Panc1 (cell line): ENCODE measurements around the gene DST. TPM values are rescaled to one million over a fixed set of nuclear protein-coding genes. Genes with fewer than 3 reads are reported as not detected.

Experiments used
- ATAC-seq: fragments of 200-7000 bp; cut with Tn5 transposase; 2 replicates; pipeline ENCODE4 v1.9.1; 2020; ENCODE audit warnings: mild to moderate bottlenecking, moderate library complexity
- BruUV-seq: library from RNA; stranded (reverse); fragments of 400-500 nt; replicated peaks from 2 replicates; lab custom pipeline; 2021; lab: Mats Ljungman, UMichigan
- CTCF ChIA-PET: fragments of 300-600 bp; sonication (Branson Sonifier 250); formaldehyde crosslinking; loops from one replicate; lab custom pipeline; 2022; ENCODE audit warnings: antibody characterized with exemption; lab: Charles Lee
- POLR2A ChIA-PET: fragments of 300-600 bp; sonication (Branson Sonifier 250); formaldehyde crosslinking; loops from one replicate; lab custom pipeline; 2022; ENCODE audit warnings: antibody characterized with exemption; lab: Charles Lee
- DNase-seq: peaks from one replicate; pipeline ENCODE4 v3.0.0-alpha.2; 2010; ENCODE audit warnings: low read depth, low spot score
- H3K27ac ChIP-seq: 2 replicates; pipeline ENCODE4 v1.5.1; 2011; ENCODE audit warnings: mild to moderate bottlenecking, low read length, inconsistent platforms
- H3K27me3 ChIP-seq: fragments of 200-500 bp; sonication (Bioruptor generic); 2 replicates; pipeline ENCODE4 v1.6.0; 2014; ENCODE audit warnings: low read length, inconsistent platforms; ENCODE audit not compliant: control insufficient read depth, insufficient read depth
- H3K36me3 ChIP-seq: fragments of 200-500 bp; sonication (Bioruptor generic); 2 replicates; pipeline ENCODE4 v1.5.1; 2014; ENCODE audit warnings: inconsistent platforms, mild to moderate bottlenecking, low read length, moderate library complexity; ENCODE audit not compliant: control insufficient read depth, insufficient read depth
- H3K4me1 ChIP-seq: 2 replicates; pipeline ENCODE4 v1.5.1; 2011; ENCODE audit warnings: inconsistent platforms, mild to moderate bottlenecking, low read length, moderate library complexity; ENCODE audit not compliant: control insufficient read depth, insufficient read depth
- H3K4me3 ChIP-seq, 2 experiments: 2 replicates each; pipeline ENCODE4 v1.5.1; 2011 to 2012; ENCODE audit warnings: low read depth in 2 of 2, low read length in 2 of 2, mild to moderate bottlenecking in 2 of 2, inconsistent platforms in 1 of 2, moderate library complexity in 1 of 2
- H3K9me3 ChIP-seq: fragments of 200-500 bp; sonication (Bioruptor generic); 2 replicates; pipeline ENCODE4 v1.5.1; 2014; ENCODE audit warnings: low read depth, mild to moderate bottlenecking, inconsistent platforms, low read length, moderate library complexity; ENCODE audit not compliant: control insufficient read depth, insufficient read depth
- CTCF ChIP-seq: fragments of 450-650 bp; IDR thresholded peaks from 2 replicates; pipeline ENCODE4 v1.5.1; 2017; ENCODE audit warnings: mild to moderate bottlenecking
- POLR2AphosphoS5 ChIP-seq: IDR thresholded peaks from 2 replicates; pipeline ENCODE4 v1.6.1; 2012; ENCODE audit warnings: mild to moderate bottlenecking, low read depth, low read length, moderate library complexity
- REST ChIP-seq, 2 experiments: IDR thresholded peaks; 2 replicates each; pipeline ENCODE4 v1.6.1; 2011 to 2012; ENCODE audit warnings: low read depth in 2 of 2, control low read depth in 1 of 2, low read length in 1 of 2, mild to moderate bottlenecking in 1 of 2, moderate library complexity in 1 of 2; ENCODE audit not compliant: insufficient read depth in 1 of 2
- SIN3A ChIP-seq: IDR thresholded peaks from 2 replicates; pipeline ENCODE4 v1.6.1; 2012; ENCODE audit warnings: low read depth, mild to moderate bottlenecking, low read length, moderate library complexity, borderline replicate concordance; ENCODE audit not compliant: insufficient read depth
- TCF7L2 ChIP-seq: IDR thresholded peaks from 2 replicates; pipeline ENCODE4 v1.6.1; 2011; ENCODE audit warnings: mild to moderate bottlenecking, low read depth, low read length, inconsistent platforms
- in situ Hi-C: cut with HindIII; loops from 2 replicates; pipeline ENCODE4 v1.10.0; 2016; ENCODE audit warnings: low sequenced_read_pairs, low pct_unique_long_range_greater_than_20kb
- intact Hi-C: fragments of 100-400 bp; cut with micrococcal nuclease; formaldehyde crosslinking; loops from one replicate; pipeline ENCODE4 v1.10.0; 2022; ENCODE audit not compliant: unreplicated experiment
- total RNA-seq: library from RNA; stranded (reverse); gene quantifications from one replicate; pipeline ENCODE4 v1.2.1, GENCODE V29; 2021; ENCODE audit not compliant: unreplicated experiment

The DST gene
- total RNA-seq, 1 experiment from 2014 or later, result 230 TPM

- no peak for TF ChIP-seq SIN3A
- DNase-seq, result no peak
- no peaks in the 10 kb centered on the region for H3K36me3 ChIP-seq
Measured at GRCh38 chr6:56434606-56435005, 208.1 kb downstream of the DST start.

GRCh38 chr6:56433119-56433518, 209.6 kb downstream of the DST start:
- Histone ChIP-seq H3K9me3 (no peaks in the 10 kb centered on the region), H3K27ac (no peak overlapping the region), H3K27me3 (peaks cover 5% of the 10 kb centered on the region; the same call in 1 of the 2 replicates), H3K4me3 (no peak overlapping the region), H3K4me1 (no peaks in the 10 kb centered on the region), H3K36me3 (no peaks in the 10 kb centered on the region)
- POLR2A ChIA-PET, result no interaction called here
- intact Hi-C loops (no loop called here), in situ Hi-C loops (no loop called here)
- BruUV-seq, result no TSS peak
- no peak for ATAC-seq
- TF ChIP-seq REST (IDR thresholded peaks at IDR 0.05; ENCODE audit: insufficient read depth in 1 of 2, low read depth in 2 of 2, low read length in 1 of 2), result no peak
- TF ChIP-seq POLR2AphosphoS5, result no peak
- no peak for TF ChIP-seq CTCF
- no peak for TF ChIP-seq SIN3A
- no peak for TF ChIP-seq TCF7L2
- no peak for DNase-seq
- CTCF ChIA-PET, result no interaction called here

More at GRCh38 chr6:56434606-56435005, 208.1 kb downstream of the DST start:
- ChIA-PET CTCF (no interaction called here), POLR2A (no interaction called here)
- ATAC-seq, result no peak
- H3K4me3 ChIP-seq, result no peak overlapping the region
- H3K27ac ChIP-seq, result no peak overlapping the region
- H3K9me3 ChIP-seq, result no peaks in the 10 kb centered on the region
- H3K27me3 ChIP-seq, result no peaks in the 10 kb centered on the region; the same call in 1 of the 2 replicates
- no peaks in the 10 kb centered on the region for H3K4me1 ChIP-seq
- BruUV-seq, result no TSS peak
- intact Hi-C loops (no loop called here), in situ Hi-C loops (no loop called here)

- no TSS peak for BruUV-seq
- ATAC-seq (no peak), DNase-seq (no peak)
- H3K9me3 ChIP-seq, result no peaks in the 10 kb centered on the region
- ChIA-PET CTCF (no interaction called here), POLR2A (no interaction called here)
- no peaks in the 10 kb centered on the region for H3K36me3 ChIP-seq
- intact Hi-C loops, result no loop called here
- H3K4me3 ChIP-seq, result no peak overlapping the region
- no peak overlapping the region for H3K27ac ChIP-seq
- H3K4me1 ChIP-seq, result no peaks in the 10 kb centered on the region
- H3K27me3 ChIP-seq, result peaks cover 11% of the 10 kb centered on the region; the same call in 1 of the 2 replicates
- TF ChIP-seq POLR2AphosphoS5 (no peak), REST (IDR thresholded peaks at IDR 0.05; ENCODE audit: insufficient read depth in 1 of 2, low read depth in 2 of 2, low read length in 1 of 2) (no peak), CTCF (no peak), SIN3A (no peak), TCF7L2 (no peak)
- in situ Hi-C loops, result no loop called here
Measured at GRCh38 chr6:56432194-56432593, 210.5 kb downstream of the DST start.
